Renal cortical epithelial cell (primary cell): Measurements from ENCODE around the gene CHTF18. TPM values are rescaled to one million over a fixed set of nuclear protein-coding genes. Genes with fewer than 3 reads are reported as not detected.
"Not testable (repeated sequence)": the region's sequence is repeated elsewhere in the genome, so short reads cannot be mapped to it uniquely, and the experiment has no call there.

Experiments used
- DNase-seq: peaks from one replicate; pipeline ENCODE4 v3.0.0-alpha.2; 2011; ENCODE audit warnings: low read depth
- total RNA-seq: library from RNA; depleted of rRNA; stranded (reverse); fragments of >200 nt; gene quantifications from 2 replicates; pipeline ENCODE4 v1.2.3, GENCODE V29; 2014

CHTF18 gene
- total RNA-seq, 1 donor from 2014 or later: 4.2 TPM

DNA sequence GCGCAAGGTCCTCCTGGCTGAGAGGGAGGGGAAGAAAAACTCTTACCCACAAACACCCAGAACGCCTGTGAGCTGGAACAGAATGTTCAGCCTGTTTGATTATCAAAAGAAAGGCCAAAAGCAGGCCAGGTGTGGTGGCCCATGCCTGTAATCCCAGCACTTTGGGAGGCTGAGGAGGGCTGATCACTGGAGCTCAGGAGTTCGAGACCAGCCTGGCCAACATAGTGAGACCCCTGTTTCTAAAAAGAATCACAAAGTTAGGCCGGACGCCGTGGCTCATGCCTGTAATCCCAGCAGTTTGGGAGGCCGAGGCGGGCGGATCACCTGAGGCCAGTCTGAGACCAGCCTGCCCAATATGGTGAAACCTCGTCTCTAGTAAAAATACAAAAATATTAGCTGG is 12.1 kb upstream of the CHTF18 start:
- not testable (repeated sequence) for DNase-seq

- no peak for DNase-seq
Measured at GRCh38 chr16:776824-777223, 11.6 kb upstream of the CHTF18 start.

GRCh38 chr16:777826-778225 is 10.6 kb upstream of the CHTF18 start:
- DNase-seq: no peak

DNA sequence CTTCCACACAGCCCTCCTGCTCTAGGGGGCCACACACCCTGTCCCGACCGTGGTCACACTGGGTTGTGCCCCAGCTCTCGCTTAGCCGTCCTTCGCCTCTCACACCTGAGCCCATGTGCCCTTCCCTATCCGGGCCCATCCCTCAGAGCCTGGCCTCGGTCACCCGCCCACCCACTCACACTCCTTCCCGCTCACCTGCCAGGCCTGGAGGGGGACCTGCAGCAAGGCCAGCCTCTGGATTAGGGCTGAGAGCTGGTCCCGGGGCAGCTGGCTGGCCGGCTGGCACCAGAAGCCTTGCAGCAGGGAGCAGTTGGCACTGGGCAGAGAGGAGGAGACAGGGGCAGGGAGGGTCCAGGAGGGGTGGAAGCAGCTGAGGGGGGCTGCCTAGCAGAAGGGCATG is 10.0 kb upstream of the CHTF18 start:
- DNase-seq: no peak

DNA sequence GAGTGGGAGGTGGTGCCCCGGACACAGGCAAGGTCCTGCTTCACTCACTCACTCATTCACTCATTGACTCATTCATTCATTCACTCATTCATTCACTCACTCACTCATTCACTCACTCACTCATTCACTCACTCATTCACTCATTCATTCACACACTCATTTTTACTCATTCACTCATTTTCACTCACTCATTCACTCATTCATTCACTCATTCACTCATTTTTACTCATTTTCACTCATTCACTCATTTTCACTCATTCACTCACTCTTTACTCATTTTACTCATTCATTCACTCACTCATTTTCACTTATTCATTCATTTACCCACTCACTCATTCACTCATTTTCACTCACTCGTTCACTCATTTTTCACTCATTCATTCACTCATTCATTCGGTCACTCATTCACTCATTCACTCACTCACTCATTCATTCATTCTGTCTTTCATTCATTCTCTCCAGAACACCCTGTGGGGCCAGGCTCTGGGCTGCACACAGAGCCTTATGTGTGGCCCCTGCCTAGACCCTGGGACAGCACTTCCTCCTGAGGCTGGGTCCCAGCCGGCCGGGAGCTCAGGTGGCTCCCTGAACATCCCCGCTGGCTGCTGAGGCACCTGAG is 9.4 kb upstream of the CHTF18 start:
- no peak for DNase-seq

- DNase-seq: no peak
Measured at GRCh38 chr16:779561-779960, 8.9 kb upstream of the CHTF18 start.

DNA sequence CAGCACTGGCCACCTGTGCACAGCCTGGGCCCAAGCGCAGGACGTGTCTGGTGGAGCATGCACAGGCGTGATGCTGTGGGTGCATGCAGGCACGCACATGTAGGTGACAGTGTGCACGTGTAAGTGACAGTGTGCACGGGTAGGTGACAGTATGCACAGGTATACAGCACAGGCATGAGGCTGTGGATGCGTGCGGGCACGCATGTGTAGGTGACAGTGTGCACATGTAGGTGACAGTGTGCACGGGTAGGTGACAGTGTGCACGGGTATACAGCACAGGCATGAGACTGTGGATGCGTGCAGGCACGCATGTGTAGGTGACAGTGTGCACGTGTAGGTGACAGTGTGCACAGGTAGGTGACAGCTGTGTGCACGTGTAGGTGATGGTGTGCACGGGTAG is 8.1 kb upstream of the CHTF18 start:
- no peak for DNase-seq

- DNase-seq: no peak
Measured at GRCh38 chr16:781346-782010, 6.9 kb upstream of the CHTF18 start.

- DNase-seq: no peak
Measured at GRCh38 chr16:782258-782657, 6.2 kb upstream of the CHTF18 start.

DNA sequence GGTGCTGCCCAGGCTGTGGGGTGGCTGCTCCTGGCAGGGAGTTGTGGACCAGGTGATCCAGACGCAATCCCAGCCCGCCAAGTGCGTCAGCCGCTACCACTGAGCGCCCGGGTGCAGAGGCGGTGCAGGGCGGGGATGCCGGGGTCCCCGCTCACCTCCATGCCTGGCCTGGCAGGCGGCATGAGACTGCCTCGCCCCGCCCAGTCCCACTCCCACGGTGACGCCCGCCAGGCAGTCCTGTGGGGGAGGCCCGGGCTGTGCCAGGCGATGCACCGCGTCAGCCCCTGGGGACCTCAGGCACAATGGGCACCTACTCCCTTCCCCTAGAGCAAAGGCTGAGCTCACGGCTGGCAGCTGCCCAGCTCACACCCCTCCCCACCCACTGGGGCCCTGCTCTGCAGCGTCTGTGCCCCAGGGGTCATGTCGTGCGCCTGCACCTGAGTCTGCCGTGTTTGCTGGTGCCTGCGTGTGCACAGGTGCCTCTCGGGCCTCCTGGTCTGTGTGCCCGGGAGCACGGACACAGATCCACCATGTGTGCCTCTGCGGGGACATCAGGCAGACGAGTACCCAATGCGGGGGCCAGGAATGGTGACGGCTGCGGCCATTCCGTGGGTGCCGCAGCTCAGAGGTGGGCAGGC is 5.5 kb upstream of the CHTF18 start:
- DNase-seq: no peak

GRCh38 chr16:783404-784161 is 4.8 kb upstream of the CHTF18 start:
- no peak for DNase-seq

- DNase-seq: no peak
Measured at GRCh38 chr16:784431-784830, 4.0 kb upstream of the CHTF18 start.

DNA sequence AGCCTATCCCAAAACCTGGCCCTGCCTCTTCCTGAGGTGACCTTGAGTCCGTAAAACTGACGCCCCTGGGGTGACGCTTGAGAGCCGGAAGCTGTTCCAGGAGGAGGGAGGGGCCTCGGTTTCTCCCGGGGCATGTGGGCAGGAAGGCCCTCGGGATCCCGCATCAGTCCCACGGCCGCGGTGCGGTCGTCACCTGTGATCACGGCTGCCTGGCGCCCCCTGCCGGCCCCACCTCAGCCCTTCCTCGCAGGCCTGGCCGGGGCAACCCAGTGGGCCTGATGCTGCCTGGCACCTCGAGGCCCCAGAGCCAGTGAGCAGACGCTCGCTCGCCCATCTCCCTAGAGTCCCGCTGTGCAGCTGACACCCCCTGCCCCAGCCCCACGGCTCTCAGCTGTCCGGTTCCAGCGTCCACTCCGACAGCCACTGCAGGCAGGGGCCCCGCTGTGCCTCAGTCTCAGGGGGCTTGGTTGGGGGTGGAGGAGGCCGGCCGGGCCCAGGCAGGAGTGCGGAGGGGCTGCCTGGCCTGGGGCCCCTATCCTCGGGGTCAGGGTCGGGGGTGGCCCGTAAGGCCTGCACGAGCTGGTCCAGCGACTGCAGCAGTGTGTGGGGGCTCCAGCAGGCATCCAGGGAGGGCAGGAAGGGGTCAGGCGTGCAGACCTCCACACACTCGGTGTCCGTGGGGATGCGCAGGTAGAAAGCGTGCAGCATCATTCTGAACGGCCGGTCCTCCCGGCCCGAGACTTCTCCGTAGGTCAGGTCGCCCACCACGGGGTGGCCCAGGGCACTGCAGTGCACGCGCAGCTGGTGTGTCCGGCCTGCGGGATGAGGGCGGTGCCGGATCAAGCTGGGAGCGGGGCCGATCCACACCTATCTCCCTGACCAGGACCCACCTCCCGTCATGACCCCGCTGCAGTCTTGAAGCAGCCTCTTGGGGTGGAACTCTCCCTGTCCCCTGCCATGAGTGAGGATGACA is 2.6 kb upstream of the CHTF18 start:
- no peak for DNase-seq

- DNase-seq: no peak
Measured at GRCh38 chr16:787321-787966, 976 bp upstream of the CHTF18 start.

- DNase-seq: no peak
Measured at GRCh38 chr16:787978-788398, 432 bp upstream of the CHTF18 start, which contains the start of gene RPUSD1. Gene RPUSD1 (minus strand): TSS chr16:788381. CDS start chr16:787737, 644 bp downstream.

GRCh38 chr16:789191-789850 is 901 bp downstream of the CHTF18 start:
- no peak for DNase-seq

GRCh38 chr16:790086-790485 is 1.7 kb downstream of the CHTF18 start:
- no peak for DNase-seq

- DNase-seq: no peak
Measured at GRCh38 chr16:791131-791530, 2.7 kb downstream of the CHTF18 start.

- DNase-seq: no peak
Measured at GRCh38 chr16:792221-792995, 4.0 kb downstream of the CHTF18 start.
